H1 (cell line): ENCODE results near the gene SEC24C. TPM values are rescaled to one million over a fixed set of nuclear protein-coding genes. Genes with fewer than 3 reads are reported as not detected.
"Not testable (repeated sequence)": the region's sequence is repeated elsewhere in the genome, so short reads cannot be mapped to it uniquely, and the experiment has no call there.

Source experiments
- CTCF ChIA-PET: fragments of 300-600 bp; sonication (Branson Sonifier 250); formaldehyde crosslinking; loops from one replicate; lab custom pipeline; 2021; ENCODE audit not compliant: partially characterized antibody; lab: Charles Lee
- POLR2A ChIA-PET: fragments of 300-600 bp; sonication (Branson Sonifier 250); formaldehyde crosslinking; loops from one replicate; lab custom pipeline; 2021; ENCODE audit warnings: inconsistent platforms; ENCODE audit not compliant: partially characterized antibody; lab: Charles Lee
- DNase-seq, 2 experiments: peaks; one replicate each; pipeline versions ENCODE4 v3.0.0 to v3.0.0-alpha.2; 2010 to 2022; ENCODE audit warnings: low spot score in 2 of 2, low read depth in 1 of 2, mixed read lengths in 1 of 2
- FAIRE-seq: peaks from 2 replicates; lab custom pipeline; 2011; peaks lifted over from hg19 to GRCh38; lab: Jason Lieb, UNC
- H2AFZ ChIP-seq: 2 replicates; pipeline ENCODE4 v1.8.1; 2012; ENCODE audit warnings: low read length, inconsistent platforms
- H2AK5ac ChIP-seq: 2 replicates; pipeline ENCODE4 v1.6.1; 2013; ENCODE audit warnings: low read depth, low read length
- H2BK120ac ChIP-seq: replicated peaks from 2 replicates; pipeline ENCODE3; 2013; ENCODE audit warnings: low read depth, low read length, inconsistent platforms
- H2BK12ac ChIP-seq: 2 replicates; pipeline ENCODE4 v1.6.1; 2013; ENCODE audit warnings: low read depth, low read length
- H2BK15ac ChIP-seq: 2 replicates; pipeline ENCODE4 v1.6.1; 2013; ENCODE audit warnings: low read length
- H2BK20ac ChIP-seq: 2 replicates; pipeline ENCODE4 v1.6.1; 2013; ENCODE audit warnings: low read length
- H2BK5ac ChIP-seq: 2 replicates; pipeline ENCODE4 v1.6.1; 2013; ENCODE audit warnings: low read depth, low read length
- H3K14ac ChIP-seq: 2 replicates; pipeline ENCODE4 v1.6.1; 2013; ENCODE audit warnings: inconsistent platforms; ENCODE audit not compliant: insufficient read length
- H3K18ac ChIP-seq: 2 replicates; pipeline ENCODE4 v1.6.1; 2013; ENCODE audit warnings: low read length; ENCODE audit errors: extremely low read depth
- H3K23ac ChIP-seq: 2 replicates; pipeline ENCODE4 v1.6.1; 2013; ENCODE audit warnings: inconsistent platforms; ENCODE audit not compliant: insufficient read length
- H3K23me2 ChIP-seq: 2 replicates; pipeline ENCODE4 v1.6.1; 2013; ENCODE audit warnings: low read depth, low read length
- H3K27ac ChIP-seq: 2 replicates; pipeline ENCODE4 v1.6.1; 2011; ENCODE audit warnings: low read depth, low read length, inconsistent platforms
- H3K27me3 ChIP-seq, 4 experiments: replicated peaks in 1 of 4; 1 replicate in 1 of 4; 2 replicates in 3 of 4; pipeline versions ENCODE4 v1.6.1 to v1.8.1; 2011 to 2013; ENCODE audit warnings: low read length in 3 of 4, mild to moderate bottlenecking in 3 of 4, inconsistent platforms in 2 of 4, mixed read lengths in 2 of 4, moderate library complexity in 1 of 4; ENCODE audit not compliant: control insufficient read depth in 3 of 4, insufficient read depth in 3 of 4; ENCODE audit errors: extremely low read depth in 1 of 4
- H3K36me3 ChIP-seq, 4 experiments: 2 replicates each; pipeline versions ENCODE4 v1.6.1 to v1.8.1; 2011 to 2013; ENCODE audit warnings: mild to moderate bottlenecking in 4 of 4, low read length in 3 of 4, moderate library complexity in 2 of 4, control low read depth in 1 of 4, inconsistent platforms in 1 of 4; ENCODE audit not compliant: insufficient read depth in 4 of 4, control insufficient read depth in 2 of 4
- H3K4ac ChIP-seq: replicated peaks from 2 replicates; pipeline ENCODE3; 2013; ENCODE audit warnings: low read length, low read depth, mixed read lengths, inconsistent platforms; ENCODE audit not compliant: insufficient read length
- H3K4me1 ChIP-seq, 4 experiments: replicated peaks in 1 of 4; 1 replicate in 1 of 4; 2 replicates in 3 of 4; pipeline versions ENCODE4 v1.6.1 to v1.8.1; 2011 to 2013; ENCODE audit warnings: low read length in 3 of 4, inconsistent platforms in 2 of 4, mixed read lengths in 1 of 4; ENCODE audit not compliant: insufficient read depth in 4 of 4, control insufficient read depth in 3 of 4
- H3K4me2 ChIP-seq, 2 experiments: 2 replicates each; pipeline versions ENCODE4 v1.6.1 to v1.8.1; 2011 to 2013; ENCODE audit warnings: low read depth in 2 of 2, low read length in 2 of 2, control low read depth in 1 of 2, inconsistent platforms in 1 of 2, mild to moderate bottlenecking in 1 of 2; ENCODE audit not compliant: insufficient read depth in 1 of 2
- H3K4me3 ChIP-seq, 4 experiments: fragments of 200-600, 300-600 bp in 1 of 4; sonication (generic), shearing (Covaris generic), sonication (Bioruptor Twin) in 1 of 4; 2 replicates each; pipeline versions ENCODE4 v1.5.1 to v1.8.1; 2011 to 2016; ENCODE audit warnings: low read length in 4 of 4, low read depth in 3 of 4, control low read depth in 2 of 4, inconsistent platforms in 2 of 4, mild to moderate bottlenecking in 2 of 4, mixed read lengths in 1 of 4, moderate library complexity in 1 of 4; ENCODE audit not compliant: insufficient read depth in 2 of 4; ENCODE audit errors: extremely low read depth in 1 of 4
- H3K56ac ChIP-seq: replicated peaks from 2 replicates; pipeline ENCODE3; 2013; ENCODE audit warnings: low read depth, mild to moderate bottlenecking, mixed read lengths, low read length, inconsistent platforms; ENCODE audit not compliant: insufficient read length
- H3K79me1 ChIP-seq: 2 replicates; pipeline ENCODE4 v1.6.1; 2013; ENCODE audit warnings: low read depth, low read length, control low read depth
- H3K79me2 ChIP-seq, 2 experiments: 2 replicates each; pipeline versions ENCODE4 v1.6.1 to v1.8.1; 2012 to 2013; ENCODE audit warnings: low read length in 2 of 2, mild to moderate bottlenecking in 2 of 2, inconsistent platforms in 1 of 2; ENCODE audit not compliant: insufficient read depth in 2 of 2, control insufficient read depth in 1 of 2
- H3K9ac ChIP-seq, 4 experiments: replicated peaks in 1 of 4; 1 replicate in 1 of 4; 2 replicates in 3 of 4; pipeline versions ENCODE4 v1.6.1 to v1.8.1; 2011 to 2013; ENCODE audit warnings: low read depth in 3 of 4, low read length in 3 of 4, control low read depth in 2 of 4, mild to moderate bottlenecking in 2 of 4, moderate library complexity in 2 of 4, inconsistent platforms in 1 of 4; ENCODE audit errors: extremely low read depth in 1 of 4
- H3K9me3 ChIP-seq, 2 experiments: 2 replicates each; pipeline versions ENCODE4 v1.6.1 to v1.8.1; 2012 to 2013; ENCODE audit warnings: mild to moderate bottlenecking in 2 of 2, moderate library complexity in 2 of 2, control low read depth in 1 of 2, inconsistent platforms in 1 of 2, low read depth in 1 of 2, low read length in 1 of 2, mixed read lengths in 1 of 2; ENCODE audit not compliant: insufficient read depth in 2 of 2
- H4K20me1 ChIP-seq, 2 experiments: replicated peaks in 1 of 2; 2 replicates each; pipeline versions ENCODE3 to v1.8.1; 2011 to 2013; ENCODE audit warnings: inconsistent platforms in 2 of 2, low read length in 2 of 2, mild to moderate bottlenecking in 1 of 2; ENCODE audit not compliant: insufficient read depth in 2 of 2, control insufficient read depth in 1 of 2
- H4K5ac ChIP-seq: 2 replicates; pipeline ENCODE4 v1.6.1; 2013; ENCODE audit warnings: low read length, low read depth, mixed read lengths, inconsistent platforms; ENCODE audit not compliant: insufficient read length
- H4K8ac ChIP-seq: 2 replicates; pipeline ENCODE4 v1.8.0; 2013; ENCODE audit warnings: mild to moderate bottlenecking, moderate library complexity, low read length, inconsistent platforms; ENCODE audit not compliant: insufficient read depth; ENCODE audit errors: extremely low read depth
- H4K91ac ChIP-seq: replicated peaks from 2 replicates; pipeline ENCODE3; 2013; ENCODE audit warnings: low read length, mixed read lengths, inconsistent platforms; ENCODE audit not compliant: insufficient read length
- WGBS, 2 experiments: shearing (Covaris generic) in 1 of 2; methylation state at CpG; one replicate each; pipeline versions ENCODE4 v1.1.6 to v1.1.7; 2013 to 2015; ENCODE audit warnings: low lambda C conversion rate in 2 of 2, mixed read lengths in 2 of 2, inconsistent platforms in 1 of 2, low coverage in 1 of 2, missing lambda C conversion rate in 1 of 2; ENCODE audit not compliant: insufficient replicate concordance in 2 of 2, insufficient coverage in 1 of 2, insufficient read length in 1 of 2; ENCODE audit errors: extremely low coverage in 1 of 2, missing lambda C conversion rate in 1 of 2; 5-methylcytosine and 5-hydroxymethylcytosine counted together
- polyA plus RNA-seq, 7 experiments: library from polyadenylated mRNA; depleted of rRNA in 3 of 7; stranded (reverse) in 5 of 7; unstranded in 2 of 7; fragments of >200 nt in 5 of 7; fragments of 200-250 nt in 2 of 7; gene quantifications; 1 replicate in 5 of 7; 2 replicates in 1 of 7; 4 replicates in 1 of 7; pipeline versions ENCODE4 v1.2.1 to v1.2.3, GENCODE V29; 2011 to 2013; ENCODE audit warnings: missing spikeins in 2 of 7, mixed read lengths in 2 of 7
- total RNA-seq: library from RNA; stranded (reverse); fragmentation: NEBNext Ultra II Directional; extraction: Animal tissue kit (Norgen Biotek cat#: 25700); gene quantifications from 2 replicates; pipeline ENCODE4 v1.2.1, GENCODE V29; 2021

Gene SEC24C
- total and polyA plus RNA-seq, 2 of the 8 experiments (the other 6 are each of a cell fraction or from before 2014, with no cell fraction given), result 63.2 to 67.4 TPM

DNA sequence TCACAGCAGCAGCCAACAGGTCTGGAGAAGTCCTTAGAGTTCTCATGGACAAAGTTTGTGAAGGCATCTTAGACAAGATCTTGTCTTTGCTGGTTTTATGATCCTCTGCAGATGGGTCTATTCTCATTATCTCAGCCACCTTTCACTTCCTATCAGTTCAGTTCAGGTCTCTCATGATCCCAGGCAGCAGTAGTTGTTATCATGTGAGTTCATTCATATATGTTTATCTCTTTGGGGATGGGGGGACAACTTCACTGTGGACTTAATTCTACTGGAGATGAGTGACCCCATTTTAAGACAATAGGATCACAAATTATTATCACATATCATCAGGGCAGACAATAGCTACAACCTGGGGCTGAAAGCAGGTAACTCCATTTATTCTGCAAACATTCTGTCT is 40.2 kb upstream of the SEC24C start:
- H3K56ac ChIP-seq, H2BK5ac ChIP-seq, H3K4me1 ChIP-seq, H3K27ac ChIP-seq, H3K9ac ChIP-seq, H2BK20ac ChIP-seq, H2BK120ac ChIP-seq, H4K20me1 ChIP-seq, H3K79me2 ChIP-seq, FAIRE-seq, H3K18ac ChIP-seq, H3K4ac ChIP-seq, H3K4me2 ChIP-seq, H3K27me3 ChIP-seq, DNase-seq, H2BK12ac ChIP-seq, H3K23ac ChIP-seq, H3K4me3 ChIP-seq, H3K36me3 ChIP-seq, H3K23me2 ChIP-seq, H2BK15ac ChIP-seq, H3K79me1 ChIP-seq, H2AFZ ChIP-seq, H3K14ac ChIP-seq, H3K9me3 ChIP-seq, H4K8ac ChIP-seq, H4K5ac ChIP-seq, H4K91ac ChIP-seq, H2AK5ac ChIP-seq, CTCF ChIA-PET: not testable (repeated sequence)
- POLR2A ChIA-PET, result interaction anchor here (0.7 kb wide), 1 partner anchor 111 kb away, joined by 3 read pairs; no protein-coding TSS in a partner anchor

DNA sequence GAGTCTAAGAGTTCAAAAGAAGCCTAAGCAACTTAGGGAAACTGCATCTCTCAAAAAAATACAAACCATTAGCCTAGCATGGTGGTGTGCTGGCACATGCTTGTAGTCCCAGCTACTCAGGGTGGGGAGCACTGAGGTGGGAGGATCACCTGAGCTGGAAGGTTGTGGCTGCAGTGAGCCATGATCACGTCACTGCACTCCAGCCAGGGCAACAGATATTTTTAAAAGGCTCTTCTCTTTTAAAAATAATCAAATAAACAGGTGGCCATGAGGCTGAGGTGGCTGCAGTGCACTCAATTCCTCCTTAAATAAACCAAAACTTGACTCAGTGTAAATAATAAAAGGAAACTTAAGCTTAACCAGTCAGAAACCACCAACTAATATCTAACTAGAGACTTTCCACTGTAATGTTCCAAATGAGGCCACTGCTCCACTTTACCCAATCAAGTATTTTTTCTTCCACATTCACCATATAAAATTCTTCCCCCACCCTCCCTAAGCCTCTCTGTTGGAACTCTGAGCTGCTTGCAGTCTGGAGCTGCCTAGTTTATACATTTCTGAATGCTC is 38.6 kb upstream of the SEC24C start:
- FAIRE-seq, result not testable (repeated sequence)
- CTCF ChIA-PET, result interaction anchor here (0.7 kb wide), 1 partner anchor 52 kb away, joined by 3 read pairs; no protein-coding TSS in a partner anchor

More for the DNA sequence above, 38.6 kb upstream of the SEC24C start:
- H3K9ac ChIP-seq, H4K20me1 ChIP-seq, H2AFZ ChIP-seq, H2BK15ac ChIP-seq, H3K4me3 ChIP-seq, H3K18ac ChIP-seq, H3K23ac ChIP-seq, H2BK5ac ChIP-seq, H3K56ac ChIP-seq, H3K27ac ChIP-seq, H3K27me3 ChIP-seq, H2AK5ac ChIP-seq, H3K9me3 ChIP-seq, H2BK12ac ChIP-seq, H3K14ac ChIP-seq, H4K8ac ChIP-seq, H2BK120ac ChIP-seq, H3K79me1 ChIP-seq, POLR2A ChIA-PET, H3K23me2 ChIP-seq, H3K4me2 ChIP-seq, H3K79me2 ChIP-seq, H3K36me3 ChIP-seq, DNase-seq, H3K4ac ChIP-seq, H2BK20ac ChIP-seq, H3K4me1 ChIP-seq, H4K5ac ChIP-seq, H4K91ac ChIP-seq: not testable (repeated sequence)
- 91% methylated on average over 1 of the region's 1 CpG; no CpG with 5 or more reads in 1 of the 2 experiments for WGBS, 2 experiments
